H1 (cell line): ENCODE measurements around the gene RUVBL2. TPM values are rescaled to one million over a fixed set of nuclear protein-coding genes. Genes with fewer than 3 reads are reported as not detected.

Experiments
- CTCF ChIA-PET: fragments of 300-600 bp; sonication (Branson Sonifier 250); formaldehyde crosslinking; loops from one replicate; lab custom pipeline; 2021; ENCODE audit not compliant: partially characterized antibody; lab: Charles Lee
- POLR2A ChIA-PET: fragments of 300-600 bp; sonication (Branson Sonifier 250); formaldehyde crosslinking; loops from one replicate; lab custom pipeline; 2021; ENCODE audit warnings: inconsistent platforms; ENCODE audit not compliant: partially characterized antibody; lab: Charles Lee
- DNase-seq, 2 experiments: peaks; one replicate each; pipeline versions ENCODE4 v3.0.0 to v3.0.0-alpha.2; 2010 to 2022; ENCODE audit warnings: low spot score in 2 of 2, low read depth in 1 of 2, mixed read lengths in 1 of 2
- FAIRE-seq: peaks from 2 replicates; lab custom pipeline; 2011; peaks lifted over from hg19 to GRCh38; lab: Jason Lieb, UNC
- H2AFZ ChIP-seq: 2 replicates; pipeline ENCODE4 v1.8.1; 2012; ENCODE audit warnings: low read length, inconsistent platforms
- H2AK5ac ChIP-seq: 2 replicates; pipeline ENCODE4 v1.6.1; 2013; ENCODE audit warnings: low read depth, low read length
- H2BK120ac ChIP-seq: replicated peaks from 2 replicates; pipeline ENCODE3; 2013; ENCODE audit warnings: low read depth, low read length, inconsistent platforms
- H2BK12ac ChIP-seq: 2 replicates; pipeline ENCODE4 v1.6.1; 2013; ENCODE audit warnings: low read depth, low read length
- H2BK15ac ChIP-seq: 2 replicates; pipeline ENCODE4 v1.6.1; 2013; ENCODE audit warnings: low read length
- H2BK20ac ChIP-seq: 2 replicates; pipeline ENCODE4 v1.6.1; 2013; ENCODE audit warnings: low read length
- H2BK5ac ChIP-seq: 2 replicates; pipeline ENCODE4 v1.6.1; 2013; ENCODE audit warnings: low read depth, low read length
- H3K14ac ChIP-seq: 2 replicates; pipeline ENCODE4 v1.6.1; 2013; ENCODE audit warnings: inconsistent platforms; ENCODE audit not compliant: insufficient read length
- H3K18ac ChIP-seq: 2 replicates; pipeline ENCODE4 v1.6.1; 2013; ENCODE audit warnings: low read length; ENCODE audit errors: extremely low read depth
- H3K23ac ChIP-seq: 2 replicates; pipeline ENCODE4 v1.6.1; 2013; ENCODE audit warnings: inconsistent platforms; ENCODE audit not compliant: insufficient read length
- H3K23me2 ChIP-seq: 2 replicates; pipeline ENCODE4 v1.6.1; 2013; ENCODE audit warnings: low read depth, low read length
- H3K27ac ChIP-seq: 2 replicates; pipeline ENCODE4 v1.6.1; 2011; ENCODE audit warnings: low read depth, low read length, inconsistent platforms
- H3K27me3 ChIP-seq, 4 experiments: replicated peaks in 1 of 4; 1 replicate in 1 of 4; 2 replicates in 3 of 4; pipeline versions ENCODE4 v1.6.1 to v1.8.1; 2011 to 2013; ENCODE audit warnings: low read length in 3 of 4, mild to moderate bottlenecking in 3 of 4, inconsistent platforms in 2 of 4, mixed read lengths in 2 of 4, moderate library complexity in 1 of 4; ENCODE audit not compliant: control insufficient read depth in 3 of 4, insufficient read depth in 3 of 4; ENCODE audit errors: extremely low read depth in 1 of 4
- H3K36me3 ChIP-seq, 4 experiments: 2 replicates each; pipeline versions ENCODE4 v1.6.1 to v1.8.1; 2011 to 2013; ENCODE audit warnings: mild to moderate bottlenecking in 4 of 4, low read length in 3 of 4, moderate library complexity in 2 of 4, control low read depth in 1 of 4, inconsistent platforms in 1 of 4; ENCODE audit not compliant: insufficient read depth in 4 of 4, control insufficient read depth in 2 of 4
- H3K4ac ChIP-seq: replicated peaks from 2 replicates; pipeline ENCODE3; 2013; ENCODE audit warnings: low read length, low read depth, mixed read lengths, inconsistent platforms; ENCODE audit not compliant: insufficient read length
- H3K4me1 ChIP-seq, 4 experiments: replicated peaks in 1 of 4; 1 replicate in 1 of 4; 2 replicates in 3 of 4; pipeline versions ENCODE4 v1.6.1 to v1.8.1; 2011 to 2013; ENCODE audit warnings: low read length in 3 of 4, inconsistent platforms in 2 of 4, mixed read lengths in 1 of 4; ENCODE audit not compliant: insufficient read depth in 4 of 4, control insufficient read depth in 3 of 4
- H3K4me2 ChIP-seq, 2 experiments: 2 replicates each; pipeline versions ENCODE4 v1.6.1 to v1.8.1; 2011 to 2013; ENCODE audit warnings: low read depth in 2 of 2, low read length in 2 of 2, control low read depth in 1 of 2, inconsistent platforms in 1 of 2, mild to moderate bottlenecking in 1 of 2; ENCODE audit not compliant: insufficient read depth in 1 of 2
- H3K4me3 ChIP-seq, 4 experiments: fragments of 200-600, 300-600 bp in 1 of 4; sonication (generic), shearing (Covaris generic), sonication (Bioruptor Twin) in 1 of 4; 2 replicates each; pipeline versions ENCODE4 v1.5.1 to v1.8.1; 2011 to 2016; ENCODE audit warnings: low read length in 4 of 4, low read depth in 3 of 4, control low read depth in 2 of 4, inconsistent platforms in 2 of 4, mild to moderate bottlenecking in 2 of 4, mixed read lengths in 1 of 4, moderate library complexity in 1 of 4; ENCODE audit not compliant: insufficient read depth in 2 of 4; ENCODE audit errors: extremely low read depth in 1 of 4
- H3K56ac ChIP-seq: replicated peaks from 2 replicates; pipeline ENCODE3; 2013; ENCODE audit warnings: low read depth, mild to moderate bottlenecking, mixed read lengths, low read length, inconsistent platforms; ENCODE audit not compliant: insufficient read length
- H3K79me1 ChIP-seq: 2 replicates; pipeline ENCODE4 v1.6.1; 2013; ENCODE audit warnings: low read depth, low read length, control low read depth
- H3K79me2 ChIP-seq, 2 experiments: 2 replicates each; pipeline versions ENCODE4 v1.6.1 to v1.8.1; 2012 to 2013; ENCODE audit warnings: low read length in 2 of 2, mild to moderate bottlenecking in 2 of 2, inconsistent platforms in 1 of 2; ENCODE audit not compliant: insufficient read depth in 2 of 2, control insufficient read depth in 1 of 2
- H3K9ac ChIP-seq, 4 experiments: replicated peaks in 1 of 4; 1 replicate in 1 of 4; 2 replicates in 3 of 4; pipeline versions ENCODE4 v1.6.1 to v1.8.1; 2011 to 2013; ENCODE audit warnings: low read depth in 3 of 4, low read length in 3 of 4, control low read depth in 2 of 4, mild to moderate bottlenecking in 2 of 4, moderate library complexity in 2 of 4, inconsistent platforms in 1 of 4; ENCODE audit errors: extremely low read depth in 1 of 4
- H3K9me3 ChIP-seq, 2 experiments: 2 replicates each; pipeline versions ENCODE4 v1.6.1 to v1.8.1; 2012 to 2013; ENCODE audit warnings: mild to moderate bottlenecking in 2 of 2, moderate library complexity in 2 of 2, control low read depth in 1 of 2, inconsistent platforms in 1 of 2, low read depth in 1 of 2, low read length in 1 of 2, mixed read lengths in 1 of 2; ENCODE audit not compliant: insufficient read depth in 2 of 2
- H4K20me1 ChIP-seq, 2 experiments: replicated peaks in 1 of 2; 2 replicates each; pipeline versions ENCODE3 to v1.8.1; 2011 to 2013; ENCODE audit warnings: inconsistent platforms in 2 of 2, low read length in 2 of 2, mild to moderate bottlenecking in 1 of 2; ENCODE audit not compliant: insufficient read depth in 2 of 2, control insufficient read depth in 1 of 2
- H4K5ac ChIP-seq: 2 replicates; pipeline ENCODE4 v1.6.1; 2013; ENCODE audit warnings: low read length, low read depth, mixed read lengths, inconsistent platforms; ENCODE audit not compliant: insufficient read length
- H4K8ac ChIP-seq: 2 replicates; pipeline ENCODE4 v1.8.0; 2013; ENCODE audit warnings: mild to moderate bottlenecking, moderate library complexity, low read length, inconsistent platforms; ENCODE audit not compliant: insufficient read depth; ENCODE audit errors: extremely low read depth
- H4K91ac ChIP-seq: replicated peaks from 2 replicates; pipeline ENCODE3; 2013; ENCODE audit warnings: low read length, mixed read lengths, inconsistent platforms; ENCODE audit not compliant: insufficient read length
- CBX5 ChIP-seq: fragments of 300-800, 300-1000 bp; sonication (generic); IDR thresholded peaks from 2 replicates; pipeline ENCODE4 v1.7.1; 2016; ENCODE audit warnings: antibody characterized with exemption, low read length, low read depth
- PHF8 ChIP-seq: fragments of 200-600 bp; sonication (generic); conservative IDR thresholded peaks from 2 replicates; pipeline ENCODE4 v1.7.1; 2012; ENCODE audit warnings: low read depth, mild to moderate bottlenecking, inconsistent platforms, low read length, moderate library complexity
- SUZ12 ChIP-seq: fragments of 200-600 bp; sonication (generic); IDR thresholded peaks from 2 replicates; pipeline ENCODE4 v1.6.1; 2012; ENCODE audit warnings: mild to moderate bottlenecking, inconsistent platforms, low read length, moderate library complexity, mixed read lengths
- TCF12 ChIP-seq: IDR thresholded peaks from 2 replicates; pipeline ENCODE4 v1.6.1; 2011; ENCODE audit warnings: low read depth, mild to moderate bottlenecking, low read length
- WGBS, 2 experiments: shearing (Covaris generic) in 1 of 2; methylation state at CpG; one replicate each; pipeline versions ENCODE4 v1.1.6 to v1.1.7; 2013 to 2015; ENCODE audit warnings: low lambda C conversion rate in 2 of 2, mixed read lengths in 2 of 2, inconsistent platforms in 1 of 2, low coverage in 1 of 2, missing lambda C conversion rate in 1 of 2; ENCODE audit not compliant: insufficient replicate concordance in 2 of 2, insufficient coverage in 1 of 2, insufficient read length in 1 of 2; ENCODE audit errors: extremely low coverage in 1 of 2, missing lambda C conversion rate in 1 of 2; 5-methylcytosine and 5-hydroxymethylcytosine counted together
- polyA plus RNA-seq, 7 experiments: library from polyadenylated mRNA; depleted of rRNA in 3 of 7; stranded (reverse) in 5 of 7; unstranded in 2 of 7; fragments of >200 nt in 5 of 7; fragments of 200-250 nt in 2 of 7; gene quantifications; 1 replicate in 5 of 7; 2 replicates in 1 of 7; 4 replicates in 1 of 7; pipeline versions ENCODE4 v1.2.1 to v1.2.3, GENCODE V29; 2011 to 2013; ENCODE audit warnings: missing spikeins in 2 of 7, mixed read lengths in 2 of 7
- total RNA-seq: library from RNA; stranded (reverse); fragmentation: NEBNext Ultra II Directional; extraction: Animal tissue kit (Norgen Biotek cat#: 25700); gene quantifications from 2 replicates; pipeline ENCODE4 v1.2.1, GENCODE V29; 2021

The RUVBL2 gene
- total and polyA plus RNA-seq, 2 of the 8 experiments (the other 6 are each of a cell fraction or from before 2014, with no cell fraction given) = 152 to 247 TPM

GRCh38 chr19:49059053-49059452, 65.4 kb downstream of the RUVBL2 start:
- ChIA-PET CTCF (interaction anchor here (0.6 to 3.5 kb wide), 6 partner anchors 15 to 257 kb away, joined by 3 to 25 read pairs (median 4); no protein-coding TSS in a partner anchor), POLR2A (interaction anchor here (0.7 to 2.1 kb wide), 3 partner anchors 15 to 30 kb away, joined by 3 to 6 read pairs (median 3); no protein-coding TSS in a partner anchor)
- H3K36me3 ChIP-seq = no peaks in the 10 kb centered on the region
- H3K23ac ChIP-seq = no peak overlapping the region
- H4K8ac ChIP-seq = no peak overlapping the region
- DNase-seq (no peak), FAIRE-seq (no peak)
- H3K14ac ChIP-seq = no peak overlapping the region
- 88% methylated on average over 9 of the region's 9 CpGs; no CpG with 5 or more reads in 1 of the 2 experiments for WGBS, 2 experiments
- no peak overlapping the region for H3K27ac ChIP-seq
- H3K27me3 ChIP-seq = peaks cover 10 to 48% (median 44%) of the 10 kb centered on the region in 4 experiments
- H3K9ac ChIP-seq = no peak overlapping the region
- no peaks in the 10 kb centered on the region for H3K79me1 ChIP-seq
- H4K20me1 ChIP-seq = peaks cover 0 to 2% of the 10 kb centered on the region in 2 experiments
- H2BK12ac ChIP-seq = no peak overlapping the region
- no peak overlapping the region for H2AFZ ChIP-seq
- no peaks in the 10 kb centered on the region for H3K9me3 ChIP-seq
- no peak overlapping the region for H3K4me2 ChIP-seq
- no peak overlapping the region for H3K4ac ChIP-seq
- H2BK5ac ChIP-seq = no peak overlapping the region
- H3K79me2 ChIP-seq = no peaks in the 10 kb centered on the region
- TF ChIP-seq TCF12 (no peak), PHF8 (no peak), SUZ12 (no peak), CBX5 (no peak)
- TF ChIP-seq, all 59 proteins: peak for 0
- Histone ChIP-seq H3K18ac (no peak overlapping the region), H3K4me1 (peaks cover 0 to 14% (median 12%) of the 10 kb centered on the region in 4 experiments; a peak in 6 of 7 replicates), H3K4me3 (no peak overlapping the region), H3K23me2 (peaks cover 6% of the 10 kb centered on the region; the same call in 1 of the 2 replicates), H2BK20ac (no peak overlapping the region), H2BK120ac (no peak overlapping the region), H2BK15ac (no peak overlapping the region), H3K56ac (no peak overlapping the region), H2AK5ac (no peak overlapping the region), H4K91ac (no peak overlapping the region), H4K5ac (no peak overlapping the region)
